Measurements from ENCODE around the gene JADE2. TPM values are rescaled to one million over a fixed set of nuclear protein-coding genes. Genes with fewer than 3 reads are reported as not detected.

The JADE2 gene
- total RNA-seq, 1 experiment from 2014 or later, result 39.9 TPM

GRCh38 chr5:134547579-134547978 is 22.1 kb downstream of the JADE2 start:
- Histone ChIP-seq H3K9me3 (ENCODE audit: control insufficient read depth in 1 of 2, insufficient read depth in 1 of 2, low read depth in 1 of 2, low read length in 2 of 2) (no peaks in the 10 kb centered on the region), H3K4me1 (ENCODE audit: control insufficient read depth in 1 of 2, insufficient read depth in 2 of 2, low read length in 2 of 2) (peaks cover 0 to 6% of the 10 kb centered on the region in 2 experiments; a peak in 1 of 4 replicates), H3K36me3 (ENCODE audit: control insufficient read depth in 1 of 2, insufficient read depth in 2 of 2, low read length in 2 of 2) (peaks cover 2 to 10% of the 10 kb centered on the region in 2 experiments; a peak in 2 of 4 replicates), H3K4me2 (ENCODE audit: low read length) (no peak overlapping the region), H3K27me3 (ENCODE audit: insufficient read depth, low read length) (no peaks in the 10 kb centered on the region), H4K20me1 (ENCODE audit: insufficient read depth) (no peaks in the 10 kb centered on the region), H3K27ac (ENCODE audit: low read depth, low read length) (no peak overlapping the region), H2AFZ (ENCODE audit: low read depth, low read length, poor library complexity, severe bottlenecking) (no peak overlapping the region), H3K9ac (ENCODE audit: low read length) (no peak overlapping the region), H3K9me2 (ENCODE audit: insufficient read depth) (no peaks in the 10 kb centered on the region), H3K4me3 (replicated peaks in 1 of 2; ENCODE audit: low read depth in 1 of 2, low read length in 2 of 2) (no peak overlapping the region), H3K79me2 (ENCODE audit: insufficient read depth, low read length) (no peaks in the 10 kb centered on the region)
- ChIA-PET POLR2A (no interaction called here), RAD21 (ENCODE audit: low non-redundant PET in 1 of 2, low total read pairs in 2 of 2, uncharacterized antibody in 2 of 2, unreplicated experiment in 2 of 2) (no interaction called here), CTCF (no interaction called here)
- BruUV-seq (replicated peaks), result no TSS peak
- intact Hi-C loops (cut with micrococcal nuclease), result no loop called here
- TF ChIP-seq FOSL1 (IDR thresholded peaks at IDR 0.05; ENCODE audit: low read depth) (no peak), EZH2 (IDR thresholded peaks at IDR 0.05) (no peak), TCF7L2 (IDR thresholded peaks at IDR 0.05; ENCODE audit: borderline replicate concordance, extremely low read depth, insufficient read depth, insufficient read length) (no peak), CEBPB (IDR thresholded peaks at IDR 0.05; ENCODE audit: low read depth) (no peak), SRF (IDR thresholded peaks at IDR 0.05; ENCODE audit: low read depth) (no peak), REST (IDR thresholded peaks at IDR 0.05; ENCODE audit: low read depth) (no peak)
- ATAC-seq (no peak), DNase-seq (ENCODE audit: low read depth, low spot score) (no peak)
